NCI-H446 treated with DMSO at 0.1 percent for 48 hours (cell line): ENCODE data around the gene GRHPR.
A peak's percentile ranks its signal among the peaks of the same experiment; 100 is the strongest.

Source experiments
- DNase-seq: peaks from one replicate; lab custom pipeline; 2025; lab: John Stamatoyannopoulos, UW

Gene GRHPR

DNA sequence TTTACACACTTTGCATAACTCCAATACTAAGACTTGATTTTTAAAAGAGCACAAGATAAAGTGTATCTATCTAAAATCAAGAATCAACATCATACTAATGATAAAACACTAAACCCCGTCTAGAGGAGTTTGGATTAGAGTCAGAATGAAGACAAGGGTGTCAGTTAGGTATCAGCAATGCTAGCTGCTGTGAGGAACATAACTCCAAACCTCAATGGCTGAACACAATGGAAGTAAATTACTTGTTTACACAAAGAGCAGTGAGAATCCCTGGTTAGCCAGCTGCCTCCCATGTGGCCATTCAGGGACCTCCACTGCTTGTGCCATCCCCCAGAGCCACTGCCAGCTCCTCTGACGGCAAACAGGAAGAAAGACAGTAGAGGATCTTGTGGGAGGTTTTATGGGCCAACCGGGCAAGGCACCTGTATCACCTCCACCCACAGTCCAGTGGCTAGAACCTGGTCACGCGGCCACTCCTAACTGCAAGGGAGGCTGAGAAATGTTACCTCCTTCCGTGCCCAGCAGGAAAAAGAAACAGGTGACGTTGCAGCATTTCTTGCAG, 24.0 kb upstream of the GRHPR start:
- no peak for DNase-seq

DNA sequence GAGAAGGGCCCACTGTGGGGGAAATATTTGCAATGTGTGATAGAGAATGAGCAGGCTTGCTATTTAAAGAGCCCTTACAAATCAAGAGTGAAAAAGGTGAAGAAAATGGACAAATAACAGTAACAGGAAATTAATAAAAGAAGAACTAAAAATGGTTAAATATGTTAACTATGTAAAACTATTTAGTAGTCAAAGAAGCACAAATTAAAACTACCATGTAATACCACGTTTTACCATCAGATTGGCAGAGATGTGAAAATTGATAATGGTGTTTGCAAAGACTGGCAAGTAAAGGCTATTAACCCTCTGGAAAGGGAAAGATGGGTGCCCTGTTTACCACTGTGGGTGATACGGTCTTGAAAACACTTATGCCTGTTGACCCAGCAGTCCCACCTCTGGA, 23.2 kb upstream of the GRHPR start:
- no peak for DNase-seq

DNA sequence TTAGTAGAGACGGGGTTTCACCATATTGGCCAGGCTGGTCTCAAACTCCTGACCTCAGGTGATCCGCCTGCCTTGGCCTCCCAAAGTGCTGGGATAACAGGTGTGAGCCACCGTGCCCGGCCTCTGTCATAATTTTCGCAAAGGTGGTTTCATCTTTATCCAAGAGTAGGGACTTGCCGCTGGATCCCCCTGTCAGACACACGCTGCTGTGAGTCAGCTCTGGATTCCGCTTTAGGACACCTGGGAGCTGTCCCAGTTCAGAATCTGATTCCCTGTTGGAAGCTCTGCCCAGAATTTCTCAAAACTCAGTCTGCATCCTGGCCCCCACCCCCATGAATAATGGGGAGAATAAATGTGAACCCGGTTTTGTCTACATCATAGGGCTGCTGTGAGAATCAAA, 17.9 kb upstream of the GRHPR start:
- no peak for DNase-seq

DNA sequence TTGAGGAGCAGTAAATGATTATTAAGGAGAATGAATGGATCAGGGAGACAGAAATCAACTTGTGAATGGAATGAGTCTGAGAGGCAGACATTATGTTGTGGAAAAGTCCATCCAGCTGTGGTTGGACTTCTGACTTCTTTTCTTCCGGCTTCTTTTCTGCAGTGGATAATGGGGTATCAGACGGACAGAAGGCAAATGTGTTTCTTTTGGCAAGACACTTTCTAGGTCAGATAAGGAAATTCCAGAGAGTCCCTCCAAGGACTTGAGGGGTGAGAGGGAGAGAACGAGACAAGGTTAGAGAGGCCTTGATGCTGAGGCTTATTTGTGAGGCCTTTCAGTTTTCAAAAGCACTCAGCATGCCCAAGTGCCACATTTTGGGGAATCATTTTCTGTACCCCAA, 17.1 kb upstream of the GRHPR start:
- DNase-seq: no peak

DNA sequence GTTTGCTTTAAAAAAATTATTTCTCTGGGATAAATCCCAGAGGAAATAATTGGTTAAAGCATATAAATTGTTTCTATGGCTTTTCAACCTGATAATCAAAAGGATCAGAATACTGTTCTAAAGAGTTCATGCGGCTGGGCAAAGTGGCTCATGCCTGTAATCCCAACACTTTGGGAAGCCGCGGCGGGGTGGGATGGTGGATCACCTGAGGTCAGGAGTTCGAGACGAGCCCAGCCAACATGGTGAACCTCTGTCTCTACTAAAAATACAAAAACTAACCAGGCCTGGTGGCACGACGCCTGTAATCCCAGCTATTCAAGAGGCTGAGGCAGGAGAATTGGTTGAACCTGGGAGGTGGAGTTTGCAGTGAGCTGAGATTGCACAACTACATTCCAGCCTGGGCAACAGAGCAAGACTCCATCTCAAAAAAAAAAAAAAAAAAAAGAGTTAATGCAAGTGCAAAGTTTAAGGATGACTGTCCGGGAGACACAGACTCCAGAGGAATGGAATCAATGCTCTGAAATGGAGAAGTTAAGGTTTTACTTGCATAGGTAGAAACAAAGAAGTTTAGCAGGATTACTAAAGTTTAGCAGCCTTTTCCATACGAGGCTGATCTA, 16.6 kb upstream of the GRHPR start:
- DNase-seq: no peak

DNA sequence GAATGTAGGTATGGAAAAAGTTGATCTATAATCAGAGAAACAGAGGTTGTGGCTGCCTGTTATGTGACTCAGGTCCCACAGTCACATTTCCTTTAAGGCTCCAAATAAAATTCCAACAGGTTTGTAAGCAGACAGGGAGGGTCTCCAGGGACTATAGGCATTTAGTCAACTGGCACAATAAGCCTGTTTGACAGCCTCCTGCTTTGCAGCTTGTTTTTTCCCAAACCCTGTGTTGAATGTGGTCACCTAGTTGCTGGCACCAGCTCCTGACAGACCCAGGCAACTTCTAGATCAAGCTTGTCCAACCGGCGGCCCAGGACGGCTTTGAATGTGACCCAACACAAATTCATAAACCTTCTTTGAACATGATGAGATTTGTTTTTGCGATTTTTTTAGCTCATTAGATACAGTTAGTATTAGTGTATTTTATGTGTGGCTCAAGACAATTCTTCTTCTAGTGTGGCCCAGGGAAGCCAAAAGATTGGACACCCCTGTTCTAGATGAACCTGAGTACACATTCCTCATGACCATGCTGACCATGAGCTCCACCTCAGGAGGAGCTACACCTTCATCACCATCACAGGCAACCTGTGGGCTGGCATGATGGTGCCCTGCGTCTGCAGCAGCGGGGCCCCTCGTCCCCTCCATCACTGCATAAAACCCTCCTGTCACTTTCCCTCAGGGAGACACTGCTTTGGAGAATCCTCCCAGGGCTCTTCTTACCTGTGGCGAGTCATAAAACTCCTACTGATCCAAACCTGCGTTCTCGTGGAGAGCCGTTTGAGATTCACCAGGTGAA, 15.7 kb upstream of the GRHPR start:
- no peak for DNase-seq

DNA sequence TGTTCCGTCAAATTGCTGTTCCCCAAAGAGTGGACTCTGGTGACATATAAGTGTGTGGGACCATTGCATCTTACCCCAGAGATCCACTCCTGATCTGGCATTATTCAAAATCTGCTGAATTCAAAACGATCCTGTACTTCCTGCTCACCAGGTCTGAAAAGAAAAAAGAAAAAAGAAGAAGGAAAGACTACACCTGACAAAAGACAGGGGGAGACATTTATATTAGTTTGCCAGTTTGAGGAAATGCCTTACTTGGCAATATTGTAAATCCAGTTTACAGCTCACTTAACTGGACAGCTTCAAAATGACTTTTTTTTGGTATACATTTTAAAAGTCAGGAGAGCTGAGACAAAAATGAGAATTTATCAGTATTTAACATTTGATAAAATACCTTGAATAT, 15.0 kb upstream of the GRHPR start:
- DNase-seq: no peak

DNA sequence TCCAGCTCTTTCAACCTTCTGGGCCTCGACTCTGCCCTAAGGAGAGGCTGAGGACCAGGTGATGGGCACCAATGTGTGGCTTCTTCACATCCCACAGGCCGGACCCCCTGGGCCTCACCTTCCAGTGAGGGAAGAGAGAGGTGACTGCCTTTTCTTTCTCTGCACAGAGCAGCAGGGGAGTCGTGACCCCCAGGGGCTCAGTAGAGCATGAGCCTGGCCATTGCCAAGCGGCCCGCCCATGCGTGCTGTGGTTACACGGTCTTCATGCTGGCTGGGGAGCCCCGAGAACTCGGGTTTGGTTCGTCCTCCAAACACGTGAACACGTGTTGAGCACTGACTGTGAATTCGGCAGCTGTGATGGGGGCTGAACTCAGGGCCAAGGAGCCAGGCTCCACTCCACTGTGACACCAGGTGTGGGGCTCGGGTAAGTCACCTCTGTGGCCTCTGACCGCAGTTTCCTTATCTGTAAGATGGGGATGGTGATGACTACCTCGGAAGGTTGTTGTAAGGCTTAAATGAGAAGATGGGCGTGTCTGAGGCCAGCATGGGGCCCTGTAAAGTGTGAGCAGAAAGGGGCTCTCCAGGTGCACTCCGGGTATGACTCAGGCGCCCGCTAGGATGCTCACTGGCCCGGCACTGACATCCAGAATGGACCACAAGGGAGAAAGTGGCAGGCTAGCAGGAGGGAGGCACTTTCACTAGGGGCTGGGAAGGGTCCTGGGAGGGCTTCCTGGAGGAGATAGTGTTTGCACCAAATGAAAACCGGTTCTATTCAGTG, 13.4 kb upstream of the GRHPR start:
- no peak for DNase-seq

DNA sequence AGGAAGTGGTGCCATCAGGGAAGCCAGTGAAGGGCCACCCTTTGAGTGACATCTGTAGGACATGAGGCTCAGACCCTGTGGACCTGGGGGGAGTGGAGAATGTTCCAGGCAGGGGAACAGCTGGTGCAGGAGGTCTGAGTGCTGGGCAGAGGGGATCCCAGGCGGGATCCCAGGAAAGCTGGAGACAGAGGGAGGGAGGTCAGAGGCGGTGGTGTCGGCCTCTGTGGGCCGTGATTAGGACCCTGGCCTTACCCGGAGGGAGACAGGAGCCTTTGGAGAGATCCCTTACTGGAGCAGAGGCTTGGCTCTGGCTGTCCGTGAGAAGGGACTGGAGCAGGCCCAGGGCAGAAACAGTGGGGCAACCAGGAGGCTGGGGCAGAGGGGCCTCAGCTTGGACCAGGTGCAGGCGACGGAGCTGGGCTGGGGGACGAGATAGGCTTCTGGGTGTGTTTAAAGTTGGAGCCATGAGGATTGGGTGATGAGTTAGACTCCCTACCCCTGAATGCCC, 12.1 kb upstream of the GRHPR start:
- DNase-seq: no peak

DNA sequence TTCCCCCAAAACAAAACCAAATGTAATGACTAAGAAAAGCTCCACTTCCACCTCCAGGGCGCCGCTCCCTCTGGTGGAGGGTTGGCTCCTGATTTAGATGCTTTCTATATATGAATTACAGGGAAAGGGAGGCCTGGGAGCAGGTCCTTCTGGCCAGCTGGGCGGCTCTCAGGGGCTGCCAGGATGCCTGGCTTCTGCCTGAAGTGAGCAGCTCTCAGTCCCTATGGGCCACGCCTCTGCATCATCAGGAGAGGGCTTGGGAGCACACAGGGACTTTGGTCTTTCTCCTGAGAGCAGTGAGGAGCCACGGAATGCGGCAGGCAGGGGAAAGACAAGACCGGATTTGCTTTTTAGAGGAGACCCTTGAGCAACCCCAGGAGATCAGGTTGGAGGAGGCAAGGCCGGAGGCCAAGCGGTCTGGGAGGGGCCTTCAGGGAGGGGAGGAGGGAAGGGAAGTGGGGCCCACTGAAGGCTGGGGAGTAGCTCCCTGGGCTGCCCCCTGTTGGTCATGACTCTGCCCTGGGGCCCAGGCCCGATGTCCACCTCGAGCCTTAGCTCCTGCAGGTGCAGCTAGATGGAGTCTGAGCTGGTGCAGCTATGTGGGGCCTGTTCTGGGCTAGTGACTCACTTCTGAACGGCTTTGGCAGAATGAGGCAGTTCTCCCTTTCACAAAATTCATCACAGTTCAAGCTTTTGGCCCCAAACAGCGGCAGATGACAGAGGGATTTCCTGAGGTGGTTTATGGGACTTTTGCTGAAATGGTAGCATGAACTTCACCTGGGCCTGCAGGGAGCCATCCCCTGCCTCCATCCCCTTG, 11.3 kb upstream of the GRHPR start:
- DNase-seq: no peak

DNA sequence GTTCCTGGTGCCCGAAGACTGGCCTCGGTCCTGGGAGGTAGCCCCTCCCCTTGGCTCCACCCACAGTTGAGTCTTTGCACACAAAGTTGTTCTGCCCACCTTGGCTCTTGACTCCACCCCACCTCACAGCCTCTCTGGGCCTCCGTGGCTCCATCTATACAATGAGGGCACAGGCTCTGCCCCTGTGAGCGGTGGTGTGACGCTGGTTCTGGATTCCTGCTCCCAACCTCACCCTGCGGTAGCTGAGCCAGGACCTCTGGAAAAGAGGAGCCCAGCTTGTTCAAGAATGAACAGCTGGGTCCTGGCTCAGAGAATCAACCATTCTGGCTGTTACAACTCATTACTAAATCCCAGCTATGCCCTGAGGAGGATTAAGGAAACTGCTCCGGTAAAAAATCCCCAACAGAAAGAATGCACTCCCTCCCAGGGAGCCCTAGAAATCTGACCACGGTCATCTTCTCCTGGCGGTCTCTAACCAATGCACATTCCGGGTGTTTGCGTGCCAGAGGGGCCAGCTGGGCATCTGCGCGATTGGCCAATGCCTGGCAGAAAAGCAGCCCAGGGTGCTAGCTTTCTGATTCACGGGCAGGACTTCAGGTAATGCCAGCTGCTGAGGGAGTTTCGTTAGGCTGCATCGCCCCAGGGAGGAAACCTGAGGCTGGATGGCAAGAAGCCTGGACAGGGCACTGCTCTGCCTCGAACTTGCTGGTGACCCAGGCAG, 9.9 kb upstream of the GRHPR start:
- no peak for DNase-seq

DNA sequence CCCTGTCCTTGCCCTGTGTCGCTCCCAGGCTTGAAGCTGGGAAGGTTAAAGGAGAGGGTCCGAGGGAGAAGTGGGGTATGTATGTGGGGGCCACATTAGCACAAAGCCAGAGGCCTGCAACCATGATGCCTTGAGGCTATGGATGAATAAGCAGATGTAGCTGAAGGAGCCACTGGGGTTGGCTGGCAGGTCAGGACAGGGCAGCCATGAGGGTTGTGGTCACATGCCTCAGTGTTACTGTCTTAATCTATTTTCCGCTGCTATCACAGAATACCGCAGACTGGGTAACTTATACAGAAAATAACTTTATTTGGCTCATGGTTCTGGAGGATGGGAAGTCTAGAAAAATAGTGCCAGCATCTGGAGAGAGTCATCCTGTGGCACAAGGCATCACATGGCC, 9.2 kb upstream of the GRHPR start:
- DNase-seq: no peak

DNA sequence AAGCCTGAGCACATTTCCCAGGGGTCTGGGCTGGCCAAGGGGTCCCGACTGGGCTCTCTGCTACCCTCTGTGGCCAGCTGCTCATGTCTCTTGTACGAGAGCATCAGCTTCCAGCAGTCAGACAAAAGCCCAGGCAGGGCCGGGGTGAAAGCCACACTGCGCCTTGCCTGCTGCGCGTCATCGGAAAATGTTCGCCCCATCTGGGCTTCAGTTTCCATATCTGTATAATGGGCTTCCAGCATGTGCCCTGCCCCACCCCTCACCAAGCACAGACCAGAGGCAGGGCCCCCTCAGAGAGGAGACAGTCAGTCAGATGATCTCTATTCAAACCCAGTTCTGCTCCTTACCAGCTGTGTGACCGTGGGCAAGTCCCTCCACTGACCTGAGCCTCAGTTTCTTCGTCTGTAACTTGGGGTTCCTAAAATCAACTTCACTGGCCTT, 8.0 kb upstream of the GRHPR start:
- DNase-seq: no peak

DNA sequence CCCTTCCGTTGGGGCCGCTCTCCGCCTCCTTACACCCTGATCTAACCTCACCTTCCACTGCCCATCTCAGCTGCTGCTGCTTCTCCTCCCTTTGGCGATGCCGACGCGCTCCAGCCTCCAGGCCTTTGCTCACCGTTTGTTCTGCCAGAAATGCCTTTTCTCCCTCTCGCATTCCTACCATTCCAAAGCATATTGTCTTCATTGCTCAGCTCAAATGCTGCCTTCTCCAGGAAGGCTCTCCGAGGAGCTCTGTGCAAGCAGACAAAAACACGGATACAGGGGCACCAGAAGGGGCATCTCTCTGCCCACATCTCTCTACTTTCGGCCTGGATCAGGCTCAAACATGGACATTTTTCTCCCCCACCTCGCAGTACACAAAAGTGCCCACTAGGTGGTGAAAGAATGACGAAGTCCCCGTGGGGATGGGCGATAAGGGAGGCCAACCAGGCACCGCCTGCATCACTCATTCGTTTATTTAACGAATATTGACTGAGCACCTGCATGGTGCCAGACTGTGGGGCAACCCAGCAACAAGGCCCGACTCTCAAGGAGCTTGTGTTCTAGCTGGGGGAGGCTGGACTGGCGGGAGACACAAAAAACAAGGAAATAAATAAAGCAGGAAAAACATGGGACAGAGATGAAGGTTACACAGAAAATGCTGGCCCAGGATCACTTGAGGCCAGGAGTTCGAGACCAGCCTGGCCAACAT, 7.3 kb upstream of the GRHPR start:
- peak; percentile 44 for DNase-seq

DNA sequence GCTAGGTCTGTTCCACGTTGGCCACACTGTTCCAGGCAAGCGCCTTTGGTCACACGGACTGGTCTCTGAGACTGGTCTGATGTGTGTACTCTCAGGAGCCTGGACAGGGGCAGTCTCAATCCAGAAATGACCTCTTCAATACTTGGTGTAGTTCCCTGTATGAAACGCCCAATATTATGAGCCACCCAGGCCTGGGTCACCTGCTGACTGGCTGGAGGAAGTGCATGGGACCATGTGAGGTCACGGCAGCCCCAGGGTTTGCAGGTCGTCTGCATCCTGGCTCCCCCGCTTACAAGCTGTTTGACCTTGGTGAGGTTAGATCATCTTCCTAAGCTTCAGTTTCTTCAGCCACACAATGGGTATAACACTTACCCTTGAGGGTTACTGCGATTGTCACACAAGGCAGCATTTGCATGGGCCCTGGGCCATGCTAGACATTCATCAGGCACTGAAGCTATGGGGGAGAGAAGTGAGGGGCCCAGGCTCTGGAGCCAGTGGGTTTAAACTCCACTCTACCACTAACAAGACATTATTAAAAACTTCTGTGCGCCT, 5.2 kb upstream of the GRHPR start:
- no peak for DNase-seq

DNA sequence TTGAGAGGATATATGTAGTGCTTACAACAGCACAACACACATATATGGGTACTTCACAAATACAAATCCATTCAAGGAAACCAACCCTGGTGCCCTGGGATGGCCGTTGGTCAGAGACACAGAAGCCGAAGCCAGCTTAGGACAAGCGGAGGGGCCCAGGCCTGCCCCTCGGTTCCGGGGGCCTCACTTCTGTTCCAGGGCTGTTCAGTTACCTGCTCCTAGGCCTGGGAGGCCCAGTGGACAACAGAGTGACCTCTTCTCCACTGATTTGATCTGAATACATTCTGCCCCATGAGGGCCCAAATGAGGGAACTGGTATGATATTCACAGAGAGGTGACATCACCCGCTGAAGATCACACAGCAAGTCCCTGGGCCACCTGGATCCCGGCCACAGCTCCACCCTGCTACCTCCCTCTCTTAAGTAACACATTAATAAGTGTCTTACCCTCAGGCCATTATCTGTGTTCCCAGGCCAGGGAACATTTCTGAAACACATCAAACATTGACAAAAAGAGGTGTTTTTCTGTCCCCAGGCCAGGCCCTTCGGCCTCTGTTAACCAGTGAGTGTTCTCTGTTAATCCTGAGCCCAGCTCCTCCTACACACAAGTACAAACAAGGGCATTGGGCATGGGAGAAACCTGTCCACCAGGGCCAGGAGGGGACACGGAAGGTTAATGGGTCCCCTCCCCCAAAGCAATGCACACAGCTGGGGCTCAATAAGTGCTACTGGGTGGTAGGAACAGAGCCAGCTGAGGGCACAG, 4.5 kb upstream of the GRHPR start:
- no peak for DNase-seq

DNA sequence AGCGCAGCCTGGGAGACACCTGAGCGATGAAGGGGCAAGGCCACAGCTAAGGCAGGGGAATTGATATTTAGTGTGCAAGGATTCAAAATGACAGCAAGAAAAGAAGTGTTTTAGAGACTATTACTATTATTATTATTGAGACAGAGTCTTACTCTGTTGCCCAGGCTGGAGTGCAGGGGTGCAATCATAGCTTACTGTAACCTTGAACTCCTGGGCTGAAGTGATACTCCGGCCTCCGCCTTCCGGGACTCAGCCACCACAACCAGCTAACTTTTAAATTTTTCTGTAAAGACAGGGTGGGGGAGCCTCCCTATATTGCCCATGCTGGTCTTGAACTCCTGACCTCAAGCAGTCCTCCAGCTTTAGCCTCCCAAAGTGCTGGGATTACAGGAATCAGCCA, 3.3 kb upstream of the GRHPR start:
- DNase-seq: no peak

DNA sequence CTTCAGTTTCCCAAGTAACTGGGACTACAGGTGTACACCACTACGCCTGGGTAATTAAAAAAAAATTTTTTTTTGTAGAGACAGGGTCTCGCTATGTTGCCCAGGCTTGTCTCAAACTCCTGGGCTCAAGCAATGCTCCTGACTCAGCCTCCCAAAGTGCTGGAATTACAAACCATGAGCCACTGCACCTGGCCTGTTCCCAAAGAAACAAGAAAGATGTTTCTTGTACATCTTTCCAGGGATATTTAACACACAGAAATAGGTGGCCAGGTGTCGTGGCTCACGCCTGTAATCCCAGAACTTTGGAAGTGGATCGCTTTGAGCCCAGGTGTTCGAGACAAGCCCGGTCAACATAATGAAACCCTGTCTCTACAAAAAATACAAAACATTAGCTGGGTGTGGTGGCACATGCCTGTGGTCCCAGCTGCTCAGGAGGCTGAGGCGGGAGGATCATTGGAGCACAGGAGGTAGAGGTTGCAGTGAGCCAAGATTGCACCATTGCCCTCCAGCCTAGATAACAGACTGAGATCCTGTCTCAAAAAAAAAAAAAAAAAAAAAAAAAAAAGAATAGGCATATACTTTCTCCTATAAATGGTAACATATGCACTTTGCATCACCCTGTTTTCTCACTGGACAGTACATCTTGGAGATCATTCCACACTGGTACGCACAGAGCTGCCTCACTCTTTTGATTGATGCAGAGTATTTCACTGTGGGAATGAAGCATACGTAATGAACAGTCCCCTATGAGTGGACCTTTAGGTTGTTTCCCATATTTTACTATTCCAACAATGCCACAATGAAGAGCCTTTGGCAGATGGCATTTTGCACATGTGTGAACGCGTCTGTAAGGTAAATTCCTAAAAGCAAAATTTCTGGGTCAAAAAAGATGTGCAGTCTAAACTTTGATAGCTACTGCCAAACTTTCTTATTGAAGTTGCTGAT, 2.0 kb upstream of the GRHPR start:
- no peak for DNase-seq
